HEK293T (cell line): Measurements from ENCODE around the gene TRIM36.

Experiments
- BHLHE40 ChIP-seq: fragments of 450-650 bp; IDR thresholded peaks from 2 replicates; pipeline ENCODE4 v1.6.1; 2016; ENCODE audit warnings: mild to moderate bottlenecking, moderate library complexity, borderline replicate concordance
- ELF4 ChIP-seq: fragments of 450-650 bp; IDR thresholded peaks from 2 replicates; pipeline ENCODE4 v1.6.1; 2017; ENCODE audit warnings: antibody characterized with exemption
- FOXA1 ChIP-seq: fragments of 450-650 bp; IDR thresholded peaks from 2 replicates; pipeline ENCODE4 v1.6.1; 2016; ENCODE audit warnings: mild to moderate bottlenecking
- FOXM1 ChIP-seq: fragments of 450-650 bp; IDR thresholded peaks from 2 replicates; pipeline ENCODE4 v1.6.1; 2017; ENCODE audit warnings: mild to moderate bottlenecking, borderline replicate concordance
- NFRKB ChIP-seq: fragments of 450-650 bp; IDR thresholded peaks from 2 replicates; pipeline ENCODE4 v1.6.1; 2016; ENCODE audit warnings: mild to moderate bottlenecking, moderate library complexity
- SUZ12 ChIP-seq: fragments of 450-650 bp; IDR thresholded peaks from 2 replicates; pipeline ENCODE4 v1.6.1; 2016; ENCODE audit warnings: mild to moderate bottlenecking
- TARDBP ChIP-seq: fragments of 450-650 bp; IDR thresholded peaks from 2 replicates; pipeline ENCODE4 v1.6.1; 2016

- TF ChIP-seq TARDBP = no peak
- TF ChIP-seq SUZ12 = no peak
- no peak for TF ChIP-seq FOXM1
- TF ChIP-seq ELF4 = no peak
- TF ChIP-seq FOXA1 = no peak
- TF ChIP-seq BHLHE40 = no peak
- no peak for TF ChIP-seq NFRKB
Observed at GRCh38 chr5:115202952-115203351, 33.2 kb upstream of the TRIM36 start.
